Colonic mucosa (tissue), 4 donors: ENCODE measurements around the gene LRRK1. TPM values are rescaled to one million over a fixed set of nuclear protein-coding genes. Genes with fewer than 3 reads are reported as not detected.

ENCODE experiments used
- DNase-seq: peaks from one replicate; pipeline ENCODE4 v3.0.0-alpha.2; 2020
- H3K27ac ChIP-seq: fragments of 200-600 bp; one replicate; pipeline ENCODE4 v1.8.0; 2021
- H3K27me3 ChIP-seq: fragments of 200-600 bp; one replicate; pipeline ENCODE4 v1.8.0; 2021
- H3K36me3 ChIP-seq: fragments of 200-600 bp; one replicate; pipeline ENCODE4 v1.8.0; 2021
- H3K4me1 ChIP-seq: fragments of 200-600 bp; one replicate; pipeline ENCODE4 v1.8.0; 2021; ENCODE audit warnings: mild to moderate bottlenecking
- H3K4me3 ChIP-seq: fragments of 200-600 bp; one replicate; pipeline ENCODE4 v1.8.0; 2021
- H3K9ac ChIP-seq, 2 donors: one replicate each; pipeline ENCODE4 v1.7.0; 2013; ENCODE audit warnings: control low read depth in 2 of 2, low read depth in 2 of 2, low read length in 2 of 2
- H3K9me3 ChIP-seq: fragments of 200-600 bp; one replicate; pipeline ENCODE4 v1.8.0; 2021
- intact Hi-C: fragments of 100-400 bp; cut with DNase I; formaldehyde crosslinking; loops from one replicate; pipeline ENCODE4 v1.14.1; 2022
- total RNA-seq, 2 donors: library from RNA; stranded (reverse); fragmentation: NEBNext Ultra II Directional in 1 of 2; extraction: Animal tissue kit (Norgen Biotek cat#: 25700) in 1 of 2; gene quantifications; one replicate each; pipeline ENCODE4 v1.2.1, GENCODE V29; 2021
- TF ChIP-seq, protein P1 (sequence below): fragments of 200-600 bp; IDR thresholded peaks from one replicate; pipeline ENCODE4 v1.8.0; 2022; ENCODE audit warnings: antibody characterized with exemption, mild to moderate bottlenecking
- donor health status: healthy.
- donor health status: DM: no; HTN: no; CAD: no.
- donor health status: DM: no; HTN: no; CAD: no.

Gene LRRK1
- total RNA-seq, 2 donors from 2014 or later, result 29.6 to 36.0 TPM

DNA sequence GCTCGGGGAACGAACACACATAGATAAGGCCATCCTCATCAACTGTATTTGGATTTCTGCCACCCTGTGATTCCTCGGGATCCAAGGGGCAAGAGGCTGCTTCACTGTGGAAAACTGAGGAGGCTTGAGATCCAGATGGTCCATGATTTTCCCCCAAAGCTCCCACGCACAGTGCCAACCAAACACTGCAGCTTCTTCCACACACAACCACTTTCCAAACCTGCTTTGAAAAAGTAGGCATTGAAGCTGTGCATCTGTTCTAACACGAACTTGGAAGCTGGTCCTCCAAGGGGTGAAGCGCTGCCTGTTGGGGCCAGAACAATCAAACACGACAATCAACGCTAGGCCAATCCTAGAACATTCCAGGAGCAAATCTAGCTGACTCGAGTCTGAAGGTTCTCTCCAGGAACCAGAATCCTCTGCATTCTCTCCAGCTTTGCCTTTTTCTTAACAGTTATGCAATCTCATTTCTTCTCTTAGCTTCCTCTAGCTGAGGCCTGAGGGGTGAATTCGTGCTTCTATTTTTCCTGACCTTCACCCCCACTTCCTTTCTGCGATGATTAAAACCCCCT lies 104.4 kb downstream of the LRRK1 start:
- Histone ChIP-seq H3K9ac (peak overlapping the region in 1 of 2 donors; percentile 7), H3K36me3 (no peaks in the 10 kb centered on the region), H3K4me3 (no peak overlapping the region), H3K27ac (peak overlapping the region; percentile 40), H3K27me3 (no peaks in the 10 kb centered on the region), H3K4me1 (no peaks in the 10 kb centered on the region), H3K9me3 (no peaks in the 10 kb centered on the region)
- TF ChIP-seq, protein P1, sequence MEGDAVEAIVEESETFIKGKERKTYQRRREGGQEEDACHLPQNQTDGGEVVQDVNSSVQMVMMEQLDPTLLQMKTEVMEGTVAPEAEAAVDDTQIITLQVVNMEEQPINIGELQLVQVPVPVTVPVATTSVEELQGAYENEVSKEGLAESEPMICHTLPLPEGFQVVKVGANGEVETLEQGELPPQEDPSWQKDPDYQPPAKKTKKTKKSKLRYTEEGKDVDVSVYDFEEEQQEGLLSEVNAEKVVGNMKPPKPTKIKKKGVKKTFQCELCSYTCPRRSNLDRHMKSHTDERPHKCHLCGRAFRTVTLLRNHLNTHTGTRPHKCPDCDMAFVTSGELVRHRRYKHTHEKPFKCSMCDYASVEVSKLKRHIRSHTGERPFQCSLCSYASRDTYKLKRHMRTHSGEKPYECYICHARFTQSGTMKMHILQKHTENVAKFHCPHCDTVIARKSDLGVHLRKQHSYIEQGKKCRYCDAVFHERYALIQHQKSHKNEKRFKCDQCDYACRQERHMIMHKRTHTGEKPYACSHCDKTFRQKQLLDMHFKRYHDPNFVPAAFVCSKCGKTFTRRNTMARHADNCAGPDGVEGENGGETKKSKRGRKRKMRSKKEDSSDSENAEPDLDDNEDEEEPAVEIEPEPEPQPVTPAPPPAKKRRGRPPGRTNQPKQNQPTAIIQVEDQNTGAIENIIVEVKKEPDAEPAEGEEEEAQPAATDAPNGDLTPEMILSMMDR, result no peak
- DNase-seq, result peak; percentile 15
- intact Hi-C loops, result no loop called here

DNA sequence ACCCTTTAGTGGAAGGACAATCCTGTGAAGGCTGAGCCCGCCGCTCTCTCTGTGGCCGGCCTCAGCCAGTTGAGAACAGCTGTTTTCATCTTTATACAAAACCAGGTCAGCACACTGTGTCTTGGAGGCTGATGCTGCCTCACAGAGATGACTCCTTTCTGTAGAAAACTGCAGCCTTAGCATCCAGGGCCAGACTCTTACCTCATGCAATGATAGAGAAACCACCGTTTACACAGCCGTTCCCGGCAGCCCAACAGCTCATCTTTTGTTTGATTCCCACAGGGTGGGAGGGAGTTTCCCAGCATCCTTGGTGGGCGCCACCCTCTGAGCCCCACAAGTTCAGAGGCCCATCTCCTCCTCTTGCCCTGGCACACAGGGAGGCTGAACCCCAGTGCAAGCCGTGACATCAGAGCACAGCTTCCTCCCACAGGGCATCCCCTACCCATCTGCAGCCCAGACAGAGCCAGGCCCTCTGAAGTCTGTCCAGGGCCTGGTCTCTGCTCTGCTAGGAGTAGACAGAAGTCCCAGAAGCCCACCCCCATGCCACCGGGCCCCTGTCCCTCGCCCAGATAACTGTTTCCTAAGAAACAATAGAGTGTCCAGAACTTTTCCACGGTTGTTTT lies 105.0 kb downstream of the LRRK1 start:
- Histone ChIP-seq H3K36me3 (no peaks in the 10 kb centered on the region), H3K27ac (peak overlapping the region; percentile 40), H3K9me3 (no peaks in the 10 kb centered on the region), H3K9ac (no peak overlapping the region), H3K4me3 (no peak overlapping the region), H3K27me3 (no peaks in the 10 kb centered on the region), H3K4me1 (no peaks in the 10 kb centered on the region)
- DNase-seq, result peak; percentile 22
- TF ChIP-seq, protein P1, result no peak
- intact Hi-C loops, result no loop called here

DNA sequence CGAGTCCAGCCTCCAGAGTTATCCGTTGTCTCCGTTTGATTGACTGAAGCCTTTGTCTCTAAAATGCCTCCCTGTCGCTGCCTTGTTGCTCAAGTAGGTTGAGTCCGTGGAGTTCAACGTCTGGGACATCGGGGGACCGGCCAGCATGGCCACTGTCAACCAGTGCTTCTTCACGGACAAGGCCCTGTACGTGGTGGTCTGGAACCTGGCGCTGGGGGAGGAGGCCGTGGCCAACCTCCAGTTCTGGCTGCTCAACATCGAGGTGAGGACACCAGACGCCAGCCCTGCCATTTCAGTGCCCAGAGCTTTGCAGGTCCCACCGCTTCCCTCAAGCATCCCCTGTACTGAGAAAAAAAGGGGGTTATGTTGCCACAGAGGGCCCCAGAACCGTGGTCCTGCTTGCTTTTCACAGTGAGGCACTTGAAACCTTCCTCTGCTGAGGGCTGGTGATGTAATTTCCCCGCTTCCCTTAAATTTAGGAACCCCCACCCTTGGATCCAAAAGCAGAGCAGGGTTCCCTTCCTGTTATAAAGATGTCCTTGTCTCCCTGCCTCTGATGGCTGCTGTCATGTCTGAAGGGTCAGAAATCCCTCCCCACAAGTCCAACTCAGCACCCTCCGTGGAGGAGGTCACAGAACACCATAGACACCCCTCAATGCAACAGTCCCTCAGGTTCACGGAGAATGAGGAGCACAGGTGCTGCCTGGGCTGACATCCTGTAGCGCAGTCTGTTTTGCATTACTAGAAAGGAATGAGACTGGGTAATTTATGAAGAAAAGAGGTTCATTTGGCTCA lies 105.7 kb downstream of the LRRK1 start:
- H3K36me3 ChIP-seq, result no peaks in the 10 kb centered on the region
- TF ChIP-seq, protein P1, result no peak
- H3K4me1 ChIP-seq, result no peaks in the 10 kb centered on the region
- no peaks in the 10 kb centered on the region for H3K9me3 ChIP-seq
- H3K27ac ChIP-seq, result peak overlapping the region; percentile 36
- peak; percentile 4 for DNase-seq
- intact Hi-C loops, result no loop called here
- H3K27me3 ChIP-seq, result no peaks in the 10 kb centered on the region
- no peak overlapping the region for H3K9ac ChIP-seq
- H3K4me3 ChIP-seq, result no peak overlapping the region

DNA sequence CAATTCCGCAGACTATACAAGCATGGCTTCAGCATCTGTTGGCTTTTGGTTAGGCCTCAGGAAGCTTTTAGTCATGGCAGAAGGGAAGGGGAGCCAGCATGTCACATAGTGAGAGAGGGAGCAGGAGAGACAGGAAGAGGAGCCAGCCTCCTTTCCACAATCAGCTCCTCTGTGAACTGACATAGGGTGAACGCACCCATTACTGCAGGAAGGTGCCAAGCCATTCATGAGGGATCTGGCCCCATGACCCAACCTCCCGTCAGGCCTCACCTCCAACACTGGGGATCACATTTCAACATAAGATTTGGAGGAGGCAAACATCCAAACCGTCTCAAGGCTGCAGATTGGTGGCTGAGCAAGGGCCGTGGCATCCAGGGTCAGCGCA lies 106.3 kb downstream of the LRRK1 start:
- intact Hi-C loops, result no loop called here
- Histone ChIP-seq H3K27me3 (no peaks in the 10 kb centered on the region), H3K9me3 (no peaks in the 10 kb centered on the region), H3K27ac (no peak overlapping the region), H3K9ac (no peak overlapping the region), H3K36me3 (no peaks in the 10 kb centered on the region), H3K4me3 (no peak overlapping the region), H3K4me1 (no peaks in the 10 kb centered on the region)
- DNase-seq, result peak; percentile 8
- TF ChIP-seq, protein P1, result no peak

DNA sequence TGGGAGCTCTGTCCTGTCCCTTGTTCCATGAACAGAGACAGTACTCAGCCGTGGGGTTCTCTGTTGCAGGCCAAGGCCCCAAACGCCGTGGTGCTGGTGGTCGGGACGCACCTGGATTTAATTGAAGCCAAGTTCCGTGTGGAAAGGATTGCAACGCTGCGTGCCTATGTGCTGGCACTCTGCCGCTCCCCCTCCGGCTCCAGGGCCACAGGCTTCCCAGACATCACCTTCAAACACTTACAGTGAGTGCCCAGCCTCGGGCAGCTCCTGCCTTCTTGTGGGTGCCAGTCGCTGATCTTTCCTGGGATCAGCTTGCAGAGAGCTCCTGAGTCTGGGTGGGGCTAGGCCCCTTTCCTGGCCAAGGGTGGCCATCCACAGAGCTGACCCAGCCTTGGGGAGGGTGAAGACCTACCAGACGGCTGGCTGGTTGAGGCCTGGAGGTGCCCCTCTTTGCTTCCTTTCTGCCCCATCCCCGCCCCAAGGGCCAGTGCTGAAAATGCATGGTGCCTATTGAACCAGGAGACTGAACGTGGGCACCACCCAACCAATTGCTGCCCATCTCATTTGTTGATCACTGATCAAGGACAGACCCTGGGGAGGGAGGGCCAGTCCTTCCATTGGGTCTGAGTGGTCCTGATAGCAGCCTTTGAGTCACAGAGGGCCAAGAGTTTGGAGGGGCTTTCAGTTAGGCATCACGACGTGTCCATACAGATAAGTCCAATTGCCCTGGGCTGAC lies 106.9 kb downstream of the LRRK1 start:
- Histone ChIP-seq H3K36me3 (no peaks in the 10 kb centered on the region), H3K4me3 (no peak overlapping the region), H3K27ac (no peak overlapping the region), H3K4me1 (no peaks in the 10 kb centered on the region), H3K9me3 (no peaks in the 10 kb centered on the region), H3K27me3 (no peaks in the 10 kb centered on the region), H3K9ac (no peak overlapping the region)
- DNase-seq, result peak; percentile 12
- TF ChIP-seq, protein P1, result no peak
- intact Hi-C loops, result no loop called here
